HepG2 (cell line): ENCODE data around the gene APIP. TPM values are rescaled to one million over a fixed set of nuclear protein-coding genes. Genes with fewer than 3 reads are reported as not detected.

Experiments used
- HCFC1 ChIP-seq: fragments of 150-350 bp; IDR thresholded peaks from 2 replicates; pipeline ENCODE4 v1.6.1; 2014; ENCODE audit warnings: low read depth, low read length
- MEIS2 ChIP-seq: sonication (generic); formaldehyde crosslinking; IDR thresholded peaks from 2 replicates; pipeline ENCODE4 v1.9.0; 2021; ENCODE audit warnings: mild to moderate bottlenecking, missing genetic modification reagents
- NKX3-1 ChIP-seq: sonication (generic); formaldehyde crosslinking; IDR thresholded peaks from 2 replicates; pipeline ENCODE4 v1.5.0; 2020; ENCODE audit warnings: missing genetic modification reagents
- PHF20 ChIP-seq: sonication (generic); formaldehyde crosslinking; IDR thresholded peaks from 2 replicates; pipeline ENCODE4 v1.5.0; 2020; ENCODE audit warnings: mild to moderate bottlenecking, missing genetic modification reagents
- SMARCC2 ChIP-seq: fragments of 450-650 bp; IDR thresholded peaks from 2 replicates; pipeline ENCODE4 v1.6.1; 2017; ENCODE audit warnings: antibody characterized with exemption, mild to moderate bottlenecking
- ZBTB8A ChIP-seq: sonication (generic); formaldehyde crosslinking; IDR thresholded peaks from 2 replicates; pipeline ENCODE4 v1.4.0; 2020; ENCODE audit warnings: mild to moderate bottlenecking, low read depth, missing genetic modification reagents, borderline replicate concordance
- ZFP41 ChIP-seq: sonication (generic); formaldehyde crosslinking; IDR thresholded peaks from 2 replicates; pipeline ENCODE4 v1.4.0; 2020; ENCODE audit warnings: mild to moderate bottlenecking, missing genetic modification reagents, borderline replicate concordance
- ZNF121 ChIP-seq: sonication (generic); formaldehyde crosslinking; IDR thresholded peaks from 2 replicates; pipeline ENCODE4 v1.5.0; 2020; ENCODE audit warnings: mild to moderate bottlenecking, missing genetic modification reagents
- ZNF441 ChIP-seq: sonication (generic); formaldehyde crosslinking; IDR thresholded peaks from 2 replicates; pipeline ENCODE4 v1.7.0; 2021; ENCODE audit warnings: missing genetic modification reagents, borderline replicate concordance
- ZNF850 ChIP-seq: sonication (generic); formaldehyde crosslinking; conservative IDR thresholded peaks from 2 replicates; pipeline ENCODE4 v1.9.0; 2021; ENCODE audit warnings: mild to moderate bottlenecking, missing genetic modification reagents
- ZNF891 ChIP-seq: sonication (generic); formaldehyde crosslinking; IDR thresholded peaks from 2 replicates; pipeline ENCODE4 v1.5.0; 2020; ENCODE audit warnings: mild to moderate bottlenecking, missing genetic modification reagents
- polyA plus RNA-seq, 8 experiments: library from polyadenylated mRNA; depleted of rRNA in 3 of 8; stranded (reverse) in 7 of 8; unstranded in 1 of 8; fragments of >200 nt; fragmentation: Illumina TruSeq in 4 of 8; extraction: Trizol in 4 of 8; gene quantifications; 2 replicates each; pipeline versions ENCODE4 v1.2.1 to v1.2.3, GENCODE V29; 2011 to 2016; ENCODE audit warnings: low read depth in 4 of 8, missing spikeins in 1 of 8, mixed read lengths in 1 of 8; ENCODE audit not compliant: insufficient read depth in 1 of 8
- total RNA-seq, 5 experiments: library from RNA; depleted of rRNA; stranded (reverse); fragments of >200 nt; fragmentation: Illumina TruSeq; extraction: Trizol; gene quantifications; 2 replicates each; pipeline ENCODE4 v1.2.3, GENCODE V29; 2016; ENCODE audit warnings: low read depth in 1 of 5
- TF ChIP-seq, protein P1 (sequence below): sonication (generic); formaldehyde crosslinking; IDR thresholded peaks from 2 replicates; pipeline ENCODE4 v1.4.0; 2020; ENCODE audit warnings: missing genetic modification reagents
- TF ChIP-seq, protein P2 (sequence below): sonication (generic); formaldehyde crosslinking; IDR thresholded peaks from 2 replicates; pipeline ENCODE4 v1.9.0; 2022; ENCODE audit warnings: missing genetic modification reagents, mild to moderate bottlenecking, borderline replicate concordance
- TF ChIP-seq, protein P3 (sequence below): sonication (generic); formaldehyde crosslinking; IDR thresholded peaks from 2 replicates; pipeline ENCODE4 v1.5.1; 2020; ENCODE audit warnings: mild to moderate bottlenecking, missing genetic modification reagents, borderline replicate concordance
- TF ChIP-seq, protein P4 (sequence below): sonication (generic); formaldehyde crosslinking; IDR thresholded peaks from 2 replicates; pipeline ENCODE4 v1.8.1; 2023; ENCODE audit warnings: mild to moderate bottlenecking, missing genetic modification reagents

Gene APIP
- total and polyA plus RNA-seq, 2 of the 13 experiments (the other 11 are each of a cell fraction or from before 2014, with no cell fraction given): 16.9 to 31.0 TPM

DNA sequence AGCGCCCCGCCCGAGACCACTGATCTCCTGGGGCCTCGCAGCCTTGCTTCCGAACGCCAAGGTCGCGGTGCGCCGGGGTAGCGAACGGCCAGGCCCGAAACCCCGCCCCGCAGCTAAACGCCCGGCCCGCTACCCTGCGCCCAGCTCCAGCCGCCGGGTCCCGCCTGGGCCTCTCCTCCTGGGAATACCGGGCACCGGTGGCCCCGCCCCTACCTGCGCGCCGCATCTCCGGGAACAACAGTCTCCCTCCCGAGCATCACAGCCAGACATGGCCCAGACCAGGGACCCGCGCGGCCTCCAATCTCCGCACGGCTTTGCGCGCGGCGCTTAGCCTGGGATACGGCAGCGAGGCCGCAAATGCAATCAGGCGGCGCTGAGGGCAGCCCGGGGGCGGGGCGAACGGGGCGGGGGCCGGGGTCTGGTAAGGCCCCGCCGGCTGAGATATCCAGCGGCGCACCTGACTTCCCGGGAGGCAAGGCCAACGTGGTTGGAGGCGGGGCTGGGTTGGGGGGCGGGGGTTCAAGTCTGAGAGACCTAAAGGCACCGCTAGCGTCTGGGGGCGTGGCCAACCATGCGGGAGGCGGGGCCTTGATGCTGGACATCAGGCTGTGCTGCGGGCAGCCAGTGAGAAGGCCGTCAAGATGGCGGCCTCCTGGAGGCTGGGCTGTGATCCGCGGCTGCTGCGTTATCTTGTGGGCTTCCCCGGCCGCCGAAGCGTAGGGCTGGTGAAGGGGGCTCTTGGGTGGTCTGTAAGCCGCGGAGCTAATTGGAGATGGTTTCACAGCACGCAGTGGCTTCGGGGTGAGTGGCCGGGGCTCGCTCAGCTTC lies at the start of gene APIP, which contains the start of gene PDHX (continued):
- TF ChIP-seq, protein P1, sequence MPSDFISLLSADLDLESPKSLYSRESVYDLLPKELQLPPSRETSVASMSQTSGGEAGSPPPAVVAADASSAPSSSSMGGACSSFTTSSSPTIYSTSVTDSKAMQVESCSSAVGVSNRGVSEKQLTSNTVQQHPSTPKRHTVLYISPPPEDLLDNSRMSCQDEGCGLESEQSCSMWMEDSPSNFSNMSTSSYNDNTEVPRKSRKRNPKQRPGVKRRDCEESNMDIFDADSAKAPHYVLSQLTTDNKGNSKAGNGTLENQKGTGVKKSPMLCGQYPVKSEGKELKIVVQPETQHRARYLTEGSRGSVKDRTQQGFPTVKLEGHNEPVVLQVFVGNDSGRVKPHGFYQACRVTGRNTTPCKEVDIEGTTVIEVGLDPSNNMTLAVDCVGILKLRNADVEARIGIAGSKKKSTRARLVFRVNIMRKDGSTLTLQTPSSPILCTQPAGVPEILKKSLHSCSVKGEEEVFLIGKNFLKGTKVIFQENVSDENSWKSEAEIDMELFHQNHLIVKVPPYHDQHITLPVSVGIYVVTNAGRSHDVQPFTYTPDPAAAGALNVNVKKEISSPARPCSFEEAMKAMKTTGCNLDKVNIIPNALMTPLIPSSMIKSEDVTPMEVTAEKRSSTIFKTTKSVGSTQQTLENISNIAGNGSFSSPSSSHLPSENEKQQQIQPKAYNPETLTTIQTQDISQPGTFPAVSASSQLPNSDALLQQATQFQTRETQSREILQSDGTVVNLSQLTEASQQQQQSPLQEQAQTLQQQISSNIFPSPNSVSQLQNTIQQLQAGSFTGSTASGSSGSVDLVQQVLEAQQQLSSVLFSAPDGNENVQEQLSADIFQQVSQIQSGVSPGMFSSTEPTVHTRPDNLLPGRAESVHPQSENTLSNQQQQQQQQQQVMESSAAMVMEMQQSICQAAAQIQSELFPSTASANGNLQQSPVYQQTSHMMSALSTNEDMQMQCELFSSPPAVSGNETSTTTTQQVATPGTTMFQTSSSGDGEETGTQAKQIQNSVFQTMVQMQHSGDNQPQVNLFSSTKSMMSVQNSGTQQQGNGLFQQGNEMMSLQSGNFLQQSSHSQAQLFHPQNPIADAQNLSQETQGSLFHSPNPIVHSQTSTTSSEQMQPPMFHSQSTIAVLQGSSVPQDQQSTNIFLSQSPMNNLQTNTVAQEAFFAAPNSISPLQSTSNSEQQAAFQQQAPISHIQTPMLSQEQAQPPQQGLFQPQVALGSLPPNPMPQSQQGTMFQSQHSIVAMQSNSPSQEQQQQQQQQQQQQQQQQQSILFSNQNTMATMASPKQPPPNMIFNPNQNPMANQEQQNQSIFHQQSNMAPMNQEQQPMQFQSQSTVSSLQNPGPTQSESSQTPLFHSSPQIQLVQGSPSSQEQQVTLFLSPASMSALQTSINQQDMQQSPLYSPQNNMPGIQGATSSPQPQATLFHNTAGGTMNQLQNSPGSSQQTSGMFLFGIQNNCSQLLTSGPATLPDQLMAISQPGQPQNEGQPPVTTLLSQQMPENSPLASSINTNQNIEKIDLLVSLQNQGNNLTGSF: no peak; the same call in 1 of the 2 replicates
- TF ChIP-seq SMARCC2 (no peak), ZNF121 (0 out of 2 replicates have a peak, but pooled peaks have one; percentile 37), HCFC1 (no peak), ZBTB8A (CRISPR knock-in tag) (0 out of 2 replicates have a peak, but pooled peaks have one; percentile 44), NKX3-1 (peak; percentile 81; the same call in 1 of the 2 replicates), ZNF850 (CRISPR knock-in tag) (no peak), ZNF441 (CRISPR knock-in tag) (peak; percentile 22; the same call in 1 of the 2 replicates), ZNF891 (peak; percentile 81; the same call in 1 of the 2 replicates), ZFP41 (no peak), MEIS2 (no peak; the same call in 1 of the 2 replicates), PHF20 (peak; percentile 49)
- TF ChIP-seq, protein P2, sequence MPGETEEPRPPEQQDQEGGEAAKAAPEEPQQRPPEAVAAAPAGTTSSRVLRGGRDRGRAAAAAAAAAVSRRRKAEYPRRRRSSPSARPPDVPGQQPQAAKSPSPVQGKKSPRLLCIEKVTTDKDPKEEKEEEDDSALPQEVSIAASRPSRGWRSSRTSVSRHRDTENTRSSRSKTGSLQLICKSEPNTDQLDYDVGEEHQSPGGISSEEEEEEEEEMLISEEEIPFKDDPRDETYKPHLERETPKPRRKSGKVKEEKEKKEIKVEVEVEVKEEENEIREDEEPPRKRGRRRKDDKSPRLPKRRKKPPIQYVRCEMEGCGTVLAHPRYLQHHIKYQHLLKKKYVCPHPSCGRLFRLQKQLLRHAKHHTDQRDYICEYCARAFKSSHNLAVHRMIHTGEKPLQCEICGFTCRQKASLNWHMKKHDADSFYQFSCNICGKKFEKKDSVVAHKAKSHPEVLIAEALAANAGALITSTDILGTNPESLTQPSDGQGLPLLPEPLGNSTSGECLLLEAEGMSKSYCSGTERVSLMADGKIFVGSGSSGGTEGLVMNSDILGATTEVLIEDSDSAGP (CRISPR knock-in tag): peak; percentile 75; the same call in 1 of the 2 replicates
- TF ChIP-seq, protein P3, sequence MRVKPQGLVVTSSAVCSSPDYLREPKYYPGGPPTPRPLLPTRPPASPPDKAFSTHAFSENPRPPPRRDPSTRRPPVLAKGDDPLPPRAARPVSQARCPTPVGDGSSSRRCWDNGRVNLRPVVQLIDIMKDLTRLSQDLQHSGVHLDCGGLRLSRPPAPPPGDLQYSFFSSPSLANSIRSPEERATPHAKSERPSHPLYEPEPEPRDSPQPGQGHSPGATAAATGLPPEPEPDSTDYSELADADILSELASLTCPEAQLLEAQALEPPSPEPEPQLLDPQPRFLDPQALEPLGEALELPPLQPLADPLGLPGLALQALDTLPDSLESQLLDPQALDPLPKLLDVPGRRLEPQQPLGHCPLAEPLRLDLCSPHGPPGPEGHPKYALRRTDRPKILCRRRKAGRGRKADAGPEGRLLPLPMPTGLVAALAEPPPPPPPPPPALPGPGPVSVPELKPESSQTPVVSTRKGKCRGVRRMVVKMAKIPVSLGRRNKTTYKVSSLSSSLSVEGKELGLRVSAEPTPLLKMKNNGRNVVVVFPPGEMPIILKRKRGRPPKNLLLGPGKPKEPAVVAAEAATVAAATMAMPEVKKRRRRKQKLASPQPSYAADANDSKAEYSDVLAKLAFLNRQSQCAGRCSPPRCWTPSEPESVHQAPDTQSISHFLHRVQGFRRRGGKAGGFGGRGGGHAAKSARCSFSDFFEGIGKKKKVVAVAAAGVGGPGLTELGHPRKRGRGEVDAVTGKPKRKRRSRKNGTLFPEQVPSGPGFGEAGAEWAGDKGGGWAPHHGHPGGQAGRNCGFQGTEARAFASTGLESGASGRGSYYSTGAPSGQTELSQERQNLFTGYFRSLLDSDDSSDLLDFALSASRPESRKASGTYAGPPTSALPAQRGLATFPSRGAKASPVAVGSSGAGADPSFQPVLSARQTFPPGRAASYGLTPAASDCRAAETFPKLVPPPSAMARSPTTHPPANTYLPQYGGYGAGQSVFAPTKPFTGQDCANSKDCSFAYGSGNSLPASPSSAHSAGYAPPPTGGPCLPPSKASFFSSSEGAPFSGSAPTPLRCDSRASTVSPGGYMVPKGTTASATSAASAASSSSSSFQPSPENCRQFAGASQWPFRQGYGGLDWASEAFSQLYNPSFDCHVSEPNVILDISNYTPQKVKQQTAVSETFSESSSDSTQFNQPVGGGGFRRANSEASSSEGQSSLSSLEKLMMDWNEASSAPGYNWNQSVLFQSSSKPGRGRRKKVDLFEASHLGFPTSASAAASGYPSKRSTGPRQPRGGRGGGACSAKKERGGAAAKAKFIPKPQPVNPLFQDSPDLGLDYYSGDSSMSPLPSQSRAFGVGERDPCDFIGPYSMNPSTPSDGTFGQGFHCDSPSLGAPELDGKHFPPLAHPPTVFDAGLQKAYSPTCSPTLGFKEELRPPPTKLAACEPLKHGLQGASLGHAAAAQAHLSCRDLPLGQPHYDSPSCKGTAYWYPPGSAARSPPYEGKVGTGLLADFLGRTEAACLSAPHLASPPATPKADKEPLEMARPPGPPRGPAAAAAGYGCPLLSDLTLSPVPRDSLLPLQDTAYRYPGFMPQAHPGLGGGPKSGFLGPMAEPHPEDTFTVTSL (CRISPR knock-in tag): no peak
- TF ChIP-seq, protein P4, sequence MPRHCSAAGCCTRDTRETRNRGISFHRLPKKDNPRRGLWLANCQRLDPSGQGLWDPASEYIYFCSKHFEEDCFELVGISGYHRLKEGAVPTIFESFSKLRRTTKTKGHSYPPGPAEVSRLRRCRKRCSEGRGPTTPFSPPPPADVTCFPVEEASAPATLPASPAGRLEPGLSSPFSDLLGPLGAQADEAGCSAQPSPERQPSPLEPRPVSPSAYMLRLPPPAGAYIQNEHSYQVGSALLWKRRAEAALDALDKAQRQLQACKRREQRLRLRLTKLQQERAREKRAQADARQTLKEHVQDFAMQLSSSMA (CRISPR knock-in tag): no peak; the same call in 1 of the 2 replicates
